Smooth muscle cell (in vitro differentiated cells): Measurements from ENCODE around the gene PPP2R3B. TPM values are rescaled to one million over a fixed set of nuclear protein-coding genes. Genes with fewer than 3 reads are reported as not detected.

Experiments
- DNase-seq: peaks from one replicate; lab custom pipeline; 2025; ENCODE audit not compliant: unreplicated experiment; lab: John Stamatoyannopoulos, UW
- H2AFZ ChIP-seq: fragments of 200-600 bp; sonication (generic); 2 replicates; pipeline ENCODE4 v1.6.0; 2016; ENCODE audit warnings: antibody characterized with exemption, low read depth, mild to moderate bottlenecking
- H3F3A ChIP-seq: fragments of 200-600 bp; sonication (generic); 2 replicates; pipeline ENCODE4 v1.6.0; 2017; ENCODE audit warnings: antibody characterized with exemption, low read depth
- H3K27ac ChIP-seq: fragments of 200-600 bp; sonication (generic); 2 replicates; pipeline ENCODE4 v1.5.1; 2016; ENCODE audit warnings: low read depth, mild to moderate bottlenecking
- H3K27me3 ChIP-seq: fragments of 200-600 bp; sonication (generic); 2 replicates; pipeline ENCODE4 v1.6.1; 2016; ENCODE audit warnings: low read depth, mild to moderate bottlenecking
- H3K36me3 ChIP-seq: fragments of 200-600 bp; sonication (generic); 2 replicates; pipeline ENCODE4 v1.5.1; 2016; ENCODE audit warnings: low read depth
- H3K4me1 ChIP-seq: fragments of 200-600 bp; sonication (generic); 2 replicates; pipeline ENCODE4 v1.5.1; 2016; ENCODE audit warnings: low read depth
- H3K4me2 ChIP-seq: fragments of 200-600 bp; sonication (generic); 2 replicates; pipeline ENCODE4 v1.6.0; 2016; ENCODE audit warnings: mild to moderate bottlenecking
- H3K4me3 ChIP-seq: fragments of 200-600 bp; sonication (generic); 2 replicates; pipeline ENCODE4 v1.5.1; 2016; ENCODE audit warnings: mild to moderate bottlenecking
- H3K79me2 ChIP-seq: fragments of 200-600 bp; sonication (generic); 2 replicates; pipeline ENCODE4 v1.6.0; 2016; ENCODE audit warnings: low read depth, mild to moderate bottlenecking
- H3K9ac ChIP-seq: fragments of 200-600 bp; sonication (generic); 2 replicates; pipeline ENCODE4 v1.6.0; 2016; ENCODE audit warnings: low read depth
- H3K9me3 ChIP-seq: fragments of 200-600 bp; sonication (generic); replicated peaks from 2 replicates; pipeline ENCODE4 v1.5.1; 2016; ENCODE audit warnings: low read depth
- H4K20me1 ChIP-seq: fragments of 200-600 bp; sonication (generic); 2 replicates; pipeline ENCODE4 v1.6.0; 2016; ENCODE audit warnings: low read depth
- CTCF ChIP-seq: fragments of 200-600 bp; sonication (generic); IDR thresholded peaks from 2 replicates; pipeline ENCODE4 v1.5.1; 2017; ENCODE audit warnings: borderline replicate concordance, mild to moderate bottlenecking, antibody characterized with exemption; ENCODE audit not compliant: insufficient read depth, poor library complexity, severe bottlenecking
- WGBS: methylation state at CpG from one replicate; pipeline ENCODE4 v1.1.7; 2016; ENCODE audit warnings: low lambda C conversion rate; 5-methylcytosine and 5-hydroxymethylcytosine counted together
- polyA plus RNA-seq: library from polyadenylated mRNA; unstranded; fragments of >200 nt; fragmentation: Nextera tagmentation; extraction: Ambion mirVana; gene quantifications from 2 replicates; pipeline ENCODE4 v1.2.1, GENCODE V29; 2016
- total RNA-seq: library from RNA; depleted of rRNA; stranded (reverse); fragments of >200 nt; gene quantifications from 2 replicates; pipeline ENCODE4 v1.2.3, GENCODE V29; 2014

The PPP2R3B gene
- total and polyA plus RNA-seq, 2 experiments from 2014 or later = 15.2 to 25.1 TPM

GRCh38 chrX:397575-397974, 10.9 kb upstream of the PPP2R3B start:
- 13% methylated on average over 20 of the region's 20 CpGs for WGBS
- Histone ChIP-seq H3K36me3 (no peaks in the 10 kb centered on the region), H3K27me3 (no peaks in the 10 kb centered on the region), H3K9ac (peak overlapping the region; percentile 71), H3K4me2 (peak overlapping the region; percentile 82), H3K4me3 (no peak overlapping the region), H3K9me3 (no peaks in the 10 kb centered on the region), H4K20me1 (no peaks in the 10 kb centered on the region), H3K4me1 (no peaks in the 10 kb centered on the region), H3K27ac (peak overlapping the region; percentile 63), H3K79me2 (no peaks in the 10 kb centered on the region), H3F3A (no peaks in the 10 kb centered on the region), H2AFZ (peak overlapping the region; percentile 91)
- no peak for TF ChIP-seq CTCF
- no peak for DNase-seq

- H3K36me3 ChIP-seq = no peaks in the 10 kb centered on the region
- H3K4me1 ChIP-seq = no peaks in the 10 kb centered on the region
- no peak overlapping the region for H3K4me3 ChIP-seq
- no peaks in the 10 kb centered on the region for H3F3A ChIP-seq
- H3K9me3 ChIP-seq = no peaks in the 10 kb centered on the region
- no peaks in the 10 kb centered on the region for H3K79me2 ChIP-seq
- no peak overlapping the region for H3K9ac ChIP-seq
- no peaks in the 10 kb centered on the region for H4K20me1 ChIP-seq
- H2AFZ ChIP-seq = no peak overlapping the region
- TF ChIP-seq CTCF = no peak
- H3K27me3 ChIP-seq = no peaks in the 10 kb centered on the region
- H3K4me2 ChIP-seq = no peak overlapping the region
- H3K27ac ChIP-seq = no peak overlapping the region
- 98% methylated on average over 7 of the region's 7 CpGs for WGBS
- DNase-seq = no peak
Observed at GRCh38 chrX:394830-395229, 8.1 kb upstream of the PPP2R3B start.

- H3K79me2 ChIP-seq = no peaks in the 10 kb centered on the region
- no peak overlapping the region for H3K9ac ChIP-seq
- H3K9me3 ChIP-seq = no peaks in the 10 kb centered on the region
- TF ChIP-seq CTCF = no peak
- no peak overlapping the region for H3K27ac ChIP-seq
- no peaks in the 10 kb centered on the region for H4K20me1 ChIP-seq
- H3K27me3 ChIP-seq = no peaks in the 10 kb centered on the region
- no peak for DNase-seq
- H3K4me3 ChIP-seq = no peak overlapping the region
- H3K4me1 ChIP-seq = no peaks in the 10 kb centered on the region
- no peak overlapping the region for H2AFZ ChIP-seq
- WGBS = 95% methylated on average over 7 of the region's 7 CpGs
- no peaks in the 10 kb centered on the region for H3F3A ChIP-seq
- no peaks in the 10 kb centered on the region for H3K36me3 ChIP-seq
- no peak overlapping the region for H3K4me2 ChIP-seq
Observed at GRCh38 chrX:392575-392846, 5.8 kb upstream of the PPP2R3B start.

GRCh38 chrX:391717-392574, 5.2 kb upstream of the PPP2R3B start:
- H3K9ac ChIP-seq = no peak overlapping the region
- no peak overlapping the region for H3K27ac ChIP-seq
- H2AFZ ChIP-seq = no peak overlapping the region
- H3K4me2 ChIP-seq = no peak overlapping the region
- no peak for TF ChIP-seq CTCF
- DNase-seq = no peak
- H3K4me3 ChIP-seq = no peak overlapping the region
- H3K36me3 ChIP-seq = no peaks in the 10 kb centered on the region
- WGBS = 91% methylated on average over 34 of the region's 34 CpGs
- no peaks in the 10 kb centered on the region for H3K79me2 ChIP-seq
- no peaks in the 10 kb centered on the region for H3K9me3 ChIP-seq
- H4K20me1 ChIP-seq = no peaks in the 10 kb centered on the region
- H3K27me3 ChIP-seq = no peaks in the 10 kb centered on the region
- H3K4me1 ChIP-seq = no peaks in the 10 kb centered on the region
- no peaks in the 10 kb centered on the region for H3F3A ChIP-seq
